Neural cell (in vitro differentiated cells): ENCODE data around the gene TTC22. TPM values are rescaled to one million over a fixed set of nuclear protein-coding genes. Genes with fewer than 3 reads are reported as not detected.

Experiments
- H2AFZ ChIP-seq: fragments of 200-600, 300-800 bp; sonication (generic), shearing (Covaris generic); 2 replicates; pipeline ENCODE4 v1.6.0; 2014; ENCODE audit warnings: low read depth, mild to moderate bottlenecking, antibody characterized with exemption, low read length, moderate library complexity
- H3F3A ChIP-seq: fragments of 200-600 bp; shearing (Covaris generic); 2 replicates; pipeline ENCODE4 v1.6.1; 2016; ENCODE audit warnings: mild to moderate bottlenecking, moderate library complexity, mixed read lengths, antibody characterized with exemption, low read length; ENCODE audit not compliant: insufficient read depth, poor library complexity, severe bottlenecking
- H3K27ac ChIP-seq: fragments of 200-600, 300-800 bp; sonication (generic), shearing (Covaris generic); 2 replicates; pipeline ENCODE4 v1.5.1; 2014; ENCODE audit warnings: mild to moderate bottlenecking, low read length, moderate library complexity
- H3K27me3 ChIP-seq: fragments of 300-800, 200-600 bp; sonication (generic), shearing (Covaris generic); 2 replicates; pipeline ENCODE4 v1.6.0; 2014; ENCODE audit warnings: mild to moderate bottlenecking, low read depth, low read length, moderate library complexity; ENCODE audit not compliant: insufficient read depth
- H3K36me3 ChIP-seq: fragments of 300-800, 200-600 bp; sonication (generic), shearing (Covaris generic); 2 replicates; pipeline ENCODE4 v1.5.1; 2014; ENCODE audit warnings: mild to moderate bottlenecking, antibody characterized with exemption, low read length, moderate library complexity; ENCODE audit not compliant: insufficient read depth
- H3K4me2 ChIP-seq: fragments of 300-800, 200-600 bp; sonication (generic), shearing (Covaris generic); 2 replicates; pipeline ENCODE4 v1.6.0; 2014; ENCODE audit warnings: mild to moderate bottlenecking, low read length
- H3K4me3 ChIP-seq: fragments of 300-800, 200-600 bp; sonication (generic), shearing (Covaris generic); 2 replicates; pipeline ENCODE4 v1.5.1; 2014; ENCODE audit warnings: mild to moderate bottlenecking, low read length, moderate library complexity
- H3K79me2 ChIP-seq: fragments of 200-600 bp; shearing (Covaris generic); replicated peaks from 2 replicates; pipeline ENCODE4 v1.6.0; 2014; ENCODE audit warnings: mild to moderate bottlenecking, low read length, moderate library complexity; ENCODE audit not compliant: insufficient read depth
- H3K9ac ChIP-seq: fragments of 300-800, 200-600 bp; sonication (generic), shearing (Covaris generic); 2 replicates; pipeline ENCODE4 v1.6.1; 2016; ENCODE audit warnings: mild to moderate bottlenecking, low read length, mixed read lengths
- H3K9me2 ChIP-seq: fragments of 200-600 bp; shearing (Covaris generic); 2 replicates; pipeline ENCODE4 v1.6.1; 2016; ENCODE audit warnings: mild to moderate bottlenecking, low read length, mixed read lengths; ENCODE audit not compliant: insufficient read depth
- H3K9me3 ChIP-seq: fragments of 200-600, 300-800 bp; sonication (generic), shearing (Covaris generic); 2 replicates; pipeline ENCODE4 v1.6.1; 2016; ENCODE audit warnings: mild to moderate bottlenecking, mixed run types, low read length, moderate library complexity, mixed read lengths
- H4K20me1 ChIP-seq: fragments of 200-600 bp; shearing (Covaris generic); 2 replicates; pipeline ENCODE4 v1.6.1; 2016; ENCODE audit warnings: mild to moderate bottlenecking, mixed run types; ENCODE audit not compliant: insufficient read depth
- CTCF ChIP-seq: fragments of 450-650 bp; IDR thresholded peaks from 2 replicates; pipeline ENCODE4 v1.5.1; 2014; ENCODE audit warnings: antibody characterized with exemption, mild to moderate bottlenecking, moderate library complexity; ENCODE audit not compliant: poor library complexity, severe bottlenecking
- EP300 ChIP-seq: fragments of 450-650 bp; conservative IDR thresholded peaks from 2 replicates; pipeline ENCODE4 v1.6.1; 2014; ENCODE audit warnings: antibody characterized with exemption, mild to moderate bottlenecking, moderate library complexity; ENCODE audit not compliant: poor library complexity, severe bottlenecking
- EZH2 ChIP-seq: fragments of 200-600, 300-800 bp; shearing (Covaris generic), sonication (generic); IDR thresholded peaks from 2 replicates; pipeline ENCODE4 v1.6.1; 2014; ENCODE audit warnings: antibody characterized with exemption, low read length, borderline replicate concordance, mild to moderate bottlenecking; ENCODE audit not compliant: insufficient read depth, poor library complexity, severe bottlenecking
- MXI1 ChIP-seq: fragments of 450-650 bp; conservative IDR thresholded peaks from 2 replicates; pipeline ENCODE4 v1.6.1; 2014; ENCODE audit warnings: antibody characterized with exemption, mild to moderate bottlenecking; ENCODE audit not compliant: poor library complexity, severe bottlenecking
- POLR2AphosphoS5 ChIP-seq: IDR thresholded peaks from 2 replicates; pipeline ENCODE4 v1.6.1; 2012
- RAD21 ChIP-seq: fragments of 450-650 bp; conservative IDR thresholded peaks from 2 replicates; pipeline ENCODE4 v1.6.1; 2014; ENCODE audit warnings: antibody characterized with exemption, mild to moderate bottlenecking, moderate library complexity
- REST ChIP-seq: IDR thresholded peaks from 2 replicates; pipeline ENCODE4 v1.6.1; 2012; ENCODE audit warnings: borderline replicate concordance
- SMC3 ChIP-seq: fragments of 450-650 bp; conservative IDR thresholded peaks from 2 replicates; pipeline ENCODE4 v1.6.1; 2014; ENCODE audit warnings: antibody characterized with exemption, mild to moderate bottlenecking, moderate library complexity; ENCODE audit not compliant: poor library complexity
- TAF1 ChIP-seq: IDR thresholded peaks from 2 replicates; pipeline ENCODE4 v1.6.1; 2012; ENCODE audit warnings: low read depth
- polyA plus RNA-seq: library from polyadenylated mRNA; depleted of rRNA; stranded (reverse); fragments of >200 nt; gene quantifications from 2 replicates; pipeline ENCODE4 v1.2.3, GENCODE V29; 2014

The TTC22 gene
- polyA plus RNA-seq, 1 donor from 2014 or later = not detected

- Histone ChIP-seq H3K27me3 (no peaks in the 10 kb centered on the region), H3K79me2 (no peaks in the 10 kb centered on the region), H2AFZ (no peak overlapping the region), H4K20me1 (no peaks in the 10 kb centered on the region), H3F3A (no peaks in the 10 kb centered on the region), H3K36me3 (no peaks in the 10 kb centered on the region), H3K27ac (no peak overlapping the region), H3K9me2 (no peaks in the 10 kb centered on the region), H3K4me3 (no peak overlapping the region), H3K9ac (no peak overlapping the region), H3K4me2 (no peak overlapping the region), H3K9me3 (no peaks in the 10 kb centered on the region)
- TF ChIP-seq POLR2AphosphoS5 (no peak), TAF1 (no peak), MXI1 (no peak), EP300 (no peak), EZH2 (no peak), REST (no peak), CTCF (no peak), RAD21 (no peak), SMC3 (no peak)
These were observed 33.0 kb upstream of the TTC22 start for GRCh38 chr1:54834007-54834541.

- Histone ChIP-seq H3K36me3 (no peaks in the 10 kb centered on the region), H3K9me3 (no peaks in the 10 kb centered on the region), H3K9ac (no peak overlapping the region), H3K27me3 (no peaks in the 10 kb centered on the region), H3F3A (no peaks in the 10 kb centered on the region), H2AFZ (no peak overlapping the region), H3K27ac (no peak overlapping the region), H3K9me2 (no peaks in the 10 kb centered on the region), H4K20me1 (no peaks in the 10 kb centered on the region), H3K4me3 (no peak overlapping the region), H3K4me2 (no peak overlapping the region), H3K79me2 (no peaks in the 10 kb centered on the region)
- TF ChIP-seq REST = no peak
- no peak for TF ChIP-seq RAD21
- TF ChIP-seq SMC3 = no peak
- no peak for TF ChIP-seq TAF1
- TF ChIP-seq CTCF = no peak
These were observed 32.0 kb upstream of the TTC22 start for GRCh38 chr1:54833121-54833520.
